Brain pericyte (primary cell): ENCODE results near the gene STRIP1.

Source experiments
- DNase-seq: peaks from one replicate; pipeline ENCODE4 v3.0.0-alpha.2; 2012; ENCODE audit warnings: low read depth, low spot score

Gene STRIP1, protein sequence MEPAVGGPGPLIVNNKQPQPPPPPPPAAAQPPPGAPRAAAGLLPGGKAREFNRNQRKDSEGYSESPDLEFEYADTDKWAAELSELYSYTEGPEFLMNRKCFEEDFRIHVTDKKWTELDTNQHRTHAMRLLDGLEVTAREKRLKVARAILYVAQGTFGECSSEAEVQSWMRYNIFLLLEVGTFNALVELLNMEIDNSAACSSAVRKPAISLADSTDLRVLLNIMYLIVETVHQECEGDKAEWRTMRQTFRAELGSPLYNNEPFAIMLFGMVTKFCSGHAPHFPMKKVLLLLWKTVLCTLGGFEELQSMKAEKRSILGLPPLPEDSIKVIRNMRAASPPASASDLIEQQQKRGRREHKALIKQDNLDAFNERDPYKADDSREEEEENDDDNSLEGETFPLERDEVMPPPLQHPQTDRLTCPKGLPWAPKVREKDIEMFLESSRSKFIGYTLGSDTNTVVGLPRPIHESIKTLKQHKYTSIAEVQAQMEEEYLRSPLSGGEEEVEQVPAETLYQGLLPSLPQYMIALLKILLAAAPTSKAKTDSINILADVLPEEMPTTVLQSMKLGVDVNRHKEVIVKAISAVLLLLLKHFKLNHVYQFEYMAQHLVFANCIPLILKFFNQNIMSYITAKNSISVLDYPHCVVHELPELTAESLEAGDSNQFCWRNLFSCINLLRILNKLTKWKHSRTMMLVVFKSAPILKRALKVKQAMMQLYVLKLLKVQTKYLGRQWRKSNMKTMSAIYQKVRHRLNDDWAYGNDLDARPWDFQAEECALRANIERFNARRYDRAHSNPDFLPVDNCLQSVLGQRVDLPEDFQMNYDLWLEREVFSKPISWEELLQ

DNA sequence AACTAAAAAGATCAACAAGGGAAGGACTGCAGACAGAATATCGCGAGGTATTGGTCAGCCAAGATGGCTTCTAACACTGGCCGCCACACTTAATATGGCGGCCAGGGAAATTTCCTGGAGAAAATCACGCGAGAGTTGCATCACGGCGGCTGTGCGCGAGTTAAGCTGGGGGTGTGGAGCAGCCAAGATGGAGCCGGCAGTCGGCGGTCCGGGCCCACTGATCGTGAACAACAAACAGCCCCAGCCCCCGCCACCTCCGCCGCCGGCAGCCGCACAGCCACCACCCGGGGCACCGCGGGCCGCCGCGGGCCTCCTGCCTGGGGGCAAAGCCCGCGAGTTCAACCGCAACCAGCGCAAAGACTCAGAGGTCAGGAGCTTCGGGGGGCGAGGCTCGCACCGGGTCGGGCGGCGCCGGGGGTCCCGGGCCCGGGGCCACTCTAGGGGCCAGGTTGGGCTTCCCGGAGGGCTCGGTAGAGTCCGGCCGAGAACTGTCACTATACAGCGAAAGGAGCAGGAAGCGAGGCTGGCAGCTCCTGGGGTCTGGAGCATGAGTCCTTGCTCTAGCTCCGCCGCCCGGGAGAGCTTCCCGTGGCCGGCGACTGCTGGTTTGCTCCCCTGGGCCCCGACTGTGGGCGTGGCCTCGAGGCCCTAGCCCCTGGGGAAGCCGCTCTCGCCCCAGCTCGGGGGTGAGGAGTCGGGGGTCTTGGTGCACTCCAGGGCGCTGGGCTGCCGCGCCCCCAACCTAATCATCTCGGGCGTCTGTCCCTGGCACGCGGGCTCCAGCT, at the start of gene STRIP1:
STRIP1 (plus strand) TSS at position 174 of the 785 bp plus-strand sequence; CDS start at position 188, 14 bp downstream.
- DNase-seq: peak; percentile 86

DNA sequence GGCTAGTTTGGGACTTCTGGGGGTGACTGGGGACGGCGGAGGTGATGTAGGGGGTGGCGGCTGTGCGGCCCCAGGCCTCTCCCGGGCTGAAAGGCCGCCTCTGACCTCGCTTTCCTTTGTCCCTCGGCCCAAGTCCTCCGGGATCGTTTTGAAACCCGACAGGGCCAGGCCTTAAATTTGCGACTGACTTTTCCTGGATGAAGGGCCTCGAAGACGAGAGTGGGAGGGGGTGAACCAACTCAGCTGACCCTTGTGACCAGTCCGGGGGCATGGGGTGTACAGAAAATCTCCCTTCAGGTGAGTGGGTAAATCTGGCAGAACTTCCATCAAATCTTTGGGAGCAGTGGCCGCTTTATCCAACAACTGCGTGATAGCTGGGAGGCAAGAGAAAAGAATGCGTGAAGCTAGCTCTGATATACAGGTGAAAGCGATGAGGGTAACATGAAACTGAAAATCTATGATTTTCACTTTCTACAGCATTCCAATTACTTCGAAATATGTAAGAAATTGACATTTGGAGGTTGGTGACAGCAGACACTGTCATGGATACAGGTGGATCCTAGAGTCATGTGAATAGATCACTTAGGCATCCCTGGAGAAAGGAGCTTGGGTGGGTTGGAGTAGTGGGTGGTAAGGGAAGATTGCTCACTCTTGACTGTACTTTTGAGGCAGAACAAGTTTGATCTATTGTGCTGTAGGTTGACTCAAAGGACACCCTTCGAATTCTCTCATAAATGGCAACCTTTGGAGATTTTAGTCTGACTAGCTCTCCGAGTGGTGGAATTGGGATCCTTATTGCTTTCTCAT, 49.0 kb upstream of the STRIP1 start:
- DNase-seq: no peak

DNA sequence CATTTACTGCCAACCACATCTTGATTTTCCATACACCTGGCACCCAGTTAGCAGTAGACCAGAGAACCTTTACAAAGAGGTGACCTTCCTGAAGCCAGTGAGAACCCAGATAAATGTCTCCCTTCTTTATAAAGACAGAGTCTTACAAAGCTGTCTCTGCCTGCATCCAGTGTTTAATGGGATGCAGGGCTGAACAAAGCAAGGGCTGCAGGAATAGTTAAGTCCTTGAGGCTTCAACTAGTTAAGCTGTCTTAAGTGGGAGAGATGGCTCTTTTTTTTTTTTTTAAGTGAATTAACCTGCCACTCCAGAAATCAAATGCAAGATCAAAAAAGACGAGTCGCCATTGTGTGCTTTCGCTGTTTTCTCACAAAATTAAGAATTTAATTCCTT, 48.4 kb upstream of the STRIP1 start:
- DNase-seq: no peak

DNA sequence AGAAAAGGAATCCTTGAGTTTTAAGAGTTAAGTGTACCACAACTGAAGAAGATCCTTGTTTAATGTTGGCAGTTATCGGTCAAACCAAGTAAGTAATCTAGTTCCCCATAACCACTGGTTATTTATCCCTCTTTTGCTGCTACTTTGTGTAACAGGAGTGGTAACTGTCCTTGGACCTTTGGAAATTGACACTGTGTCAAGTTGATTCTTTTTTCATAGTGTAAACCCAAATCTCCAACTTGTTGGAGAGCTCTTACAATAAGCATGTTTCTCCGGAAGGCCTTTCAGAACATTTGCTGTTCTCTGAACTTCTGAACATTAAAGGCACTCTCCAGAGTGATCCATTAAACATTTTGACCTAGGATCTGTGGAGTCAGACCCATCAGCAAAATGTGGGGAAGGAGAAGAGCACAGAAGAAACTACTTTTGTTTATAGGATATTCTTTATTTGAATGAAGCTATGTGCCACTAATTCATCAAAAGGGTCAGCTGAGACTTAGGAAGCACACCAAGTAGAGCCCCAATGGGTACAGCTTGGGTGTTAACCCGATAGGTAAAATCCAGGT, 46.0 kb upstream of the STRIP1 start:
- no peak for DNase-seq

DNA sequence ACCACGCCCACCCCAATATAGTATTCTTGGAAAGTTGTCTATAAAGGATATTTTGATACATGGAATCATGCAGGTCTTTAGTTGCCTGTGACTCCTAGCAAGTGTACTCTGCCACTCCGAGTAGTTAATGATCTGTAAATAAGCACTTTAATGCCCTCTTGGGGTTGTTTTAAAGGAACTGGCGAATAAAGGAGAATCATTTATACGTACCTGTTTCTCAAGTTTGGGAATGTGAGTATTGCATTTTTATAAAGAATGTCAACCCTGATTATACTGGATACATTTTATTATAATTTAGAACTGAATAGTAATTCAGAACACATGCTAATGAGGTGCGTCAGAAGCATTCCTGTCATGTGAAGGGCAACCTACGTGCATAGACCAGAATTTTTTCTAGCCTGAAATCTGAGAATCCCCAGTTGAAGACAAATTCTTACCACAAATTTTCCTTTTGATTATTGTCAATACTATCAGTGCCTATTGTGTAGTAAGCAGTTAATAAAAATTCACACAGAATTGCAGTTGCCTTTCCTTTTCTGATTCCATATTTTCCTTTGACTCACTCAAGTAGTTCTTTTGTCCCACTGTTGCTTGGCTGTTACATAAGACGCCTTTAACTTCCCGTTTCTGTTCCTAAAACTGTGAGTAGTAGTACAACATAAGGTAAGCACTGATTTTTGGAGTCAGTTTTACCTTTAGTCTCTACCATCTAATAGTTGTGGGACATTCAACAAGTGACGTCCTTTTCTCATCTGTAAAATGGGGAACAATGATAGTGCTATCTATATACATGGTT, 44.7 kb upstream of the STRIP1 start:
- DNase-seq: no peak

DNA sequence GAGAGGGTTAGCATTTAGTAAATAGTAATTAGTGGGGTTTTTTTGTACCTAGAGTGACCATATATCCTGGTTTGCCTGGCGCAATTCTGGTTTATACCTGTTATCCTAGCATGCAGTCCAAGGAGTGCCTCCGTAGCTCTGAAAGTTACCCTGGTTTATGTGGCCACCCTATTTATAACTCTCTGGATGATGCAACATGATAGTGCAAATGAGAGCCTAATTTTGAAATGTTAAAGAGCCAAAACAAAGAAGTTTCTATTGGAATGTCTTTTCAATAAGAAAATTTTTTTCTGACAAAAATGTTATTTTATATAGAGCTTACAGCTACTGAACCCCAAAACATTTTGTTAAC, 44.1 kb upstream of the STRIP1 start:
- no peak for DNase-seq

DNA sequence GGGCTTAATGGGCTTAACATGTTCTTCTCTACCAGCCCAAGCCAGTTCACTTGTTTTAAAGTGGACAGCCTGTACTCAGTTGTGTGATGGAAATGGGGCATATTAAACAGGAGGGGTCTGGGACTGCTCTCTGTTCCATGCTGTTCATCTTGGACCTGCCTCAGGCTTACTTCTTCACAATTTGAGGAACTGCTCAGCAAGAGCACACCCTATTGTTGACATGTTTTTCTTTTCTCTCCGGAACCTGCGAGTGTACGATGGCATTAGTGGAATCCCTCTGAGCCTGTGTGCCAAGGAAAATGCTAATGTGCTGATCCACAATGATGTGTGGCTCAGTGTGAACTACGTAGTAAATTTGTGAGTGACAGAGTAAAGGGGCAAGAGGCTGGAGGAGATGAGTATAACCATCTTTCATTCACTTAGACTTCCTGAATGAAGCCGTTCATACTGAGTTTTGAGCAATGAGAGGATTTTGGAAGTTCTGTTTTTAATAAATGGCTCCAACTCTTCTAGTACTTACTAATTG, 43.0 kb upstream of the STRIP1 start:
- DNase-seq: no peak

DNA sequence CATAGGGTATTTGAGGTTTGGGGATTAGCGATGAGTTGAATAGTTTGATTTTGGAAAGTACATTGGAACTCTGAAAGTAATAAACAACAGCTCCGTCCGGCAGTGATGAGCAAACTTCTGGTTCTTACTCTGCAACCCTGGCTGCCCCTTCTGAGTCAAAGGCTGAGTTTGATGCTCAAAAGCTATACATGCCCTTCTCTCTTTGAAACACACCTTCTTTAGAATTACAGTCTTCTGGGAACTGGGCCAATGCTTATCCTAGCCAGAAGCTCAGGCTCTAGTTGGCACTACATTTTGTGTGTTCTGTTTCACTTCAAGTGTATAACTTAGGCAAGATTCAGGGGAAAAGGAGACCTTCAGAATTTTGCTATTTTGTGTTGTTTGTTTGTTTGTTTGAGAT, 40.5 kb upstream of the STRIP1 start:
- DNase-seq: no peak

DNA sequence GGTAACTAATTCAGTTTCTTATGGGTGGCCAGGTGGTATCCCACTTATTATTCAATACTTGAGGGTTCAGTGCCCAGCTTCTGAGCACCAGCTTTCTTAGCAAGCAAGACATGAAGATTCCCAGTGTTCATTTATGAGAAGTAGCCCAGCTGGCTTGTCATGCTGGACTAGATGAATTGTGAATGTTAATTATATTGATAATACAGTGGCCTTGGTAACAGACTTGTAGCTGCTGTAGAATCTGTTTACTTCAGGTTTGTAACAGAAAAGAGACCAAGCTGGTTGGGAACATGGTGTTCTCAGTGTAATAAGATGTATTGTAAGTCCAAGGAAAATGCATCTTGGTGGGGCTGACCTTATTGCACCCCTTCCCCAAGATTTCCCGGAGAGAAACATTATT, 39.8 kb upstream of the STRIP1 start:
- DNase-seq: no peak

DNA sequence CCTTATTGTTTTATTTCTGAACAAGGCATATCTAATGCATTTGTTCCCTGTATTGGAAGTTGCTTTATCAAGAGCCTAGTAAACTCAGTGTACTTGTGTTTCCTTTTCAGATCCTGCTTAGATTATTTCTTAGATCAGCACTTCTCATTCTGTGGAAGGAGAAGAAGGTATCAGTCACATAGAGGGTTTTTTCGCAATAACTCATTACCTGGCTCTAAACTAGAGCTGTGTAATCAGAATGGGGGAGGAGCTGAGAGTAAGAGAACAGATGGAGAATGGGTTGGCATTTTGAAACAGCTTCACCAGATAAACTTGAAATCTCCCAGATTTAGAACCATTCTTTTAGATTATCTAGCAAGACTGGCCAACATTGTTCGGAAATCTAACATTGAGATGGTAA, 38.9 kb upstream of the STRIP1 start:
- DNase-seq: no peak

DNA sequence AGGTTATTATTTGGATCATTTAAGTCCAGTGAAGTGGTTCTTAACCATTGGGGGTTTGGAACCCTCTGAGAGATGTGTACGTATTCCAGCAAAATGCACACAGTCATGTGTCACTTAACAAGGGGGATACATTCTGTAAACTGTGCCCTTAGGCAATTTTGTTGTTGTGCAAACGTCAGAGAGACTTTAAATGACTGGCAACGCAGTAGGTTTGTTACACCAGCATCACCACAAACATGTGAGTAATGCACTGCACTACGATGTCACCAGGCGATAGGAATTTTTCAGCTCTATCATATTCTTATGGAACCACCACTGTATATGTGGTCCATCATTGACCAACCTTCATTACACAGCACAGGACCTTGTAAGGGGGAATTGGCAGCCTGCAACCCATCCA, 37.9 kb upstream of the STRIP1 start:
- DNase-seq: no peak

DNA sequence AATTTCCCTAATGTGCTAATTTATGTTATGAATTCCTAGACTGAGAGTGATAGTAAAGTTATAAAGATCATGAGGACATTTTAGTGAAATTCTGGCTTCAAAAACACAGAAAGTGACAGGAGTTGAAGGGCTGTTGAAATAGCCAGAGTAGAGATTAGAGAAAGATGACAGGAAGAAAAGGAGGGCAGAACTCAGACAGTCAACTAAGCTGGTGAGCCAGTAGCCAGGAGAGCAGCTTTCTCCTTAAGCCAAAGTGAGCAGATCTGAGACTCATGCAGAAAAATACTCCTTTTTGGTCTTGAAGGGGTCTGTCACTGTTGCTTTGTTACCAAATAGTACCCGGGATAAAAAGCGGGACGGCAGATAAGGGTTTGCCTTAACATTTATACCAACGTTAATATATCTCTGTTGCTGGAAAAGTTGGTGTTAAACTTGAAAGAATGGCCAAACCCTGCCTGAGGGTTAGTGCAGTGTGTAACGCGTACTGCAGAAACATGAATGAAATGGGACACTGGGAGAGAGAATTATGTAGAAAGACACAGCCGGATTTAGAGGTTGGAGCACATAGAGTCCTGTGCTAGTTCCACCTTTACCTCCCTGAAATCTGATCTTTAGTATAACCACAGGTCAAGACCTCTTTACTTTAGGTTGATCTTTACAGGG, 37.1 kb upstream of the STRIP1 start:
- DNase-seq: no peak

DNA sequence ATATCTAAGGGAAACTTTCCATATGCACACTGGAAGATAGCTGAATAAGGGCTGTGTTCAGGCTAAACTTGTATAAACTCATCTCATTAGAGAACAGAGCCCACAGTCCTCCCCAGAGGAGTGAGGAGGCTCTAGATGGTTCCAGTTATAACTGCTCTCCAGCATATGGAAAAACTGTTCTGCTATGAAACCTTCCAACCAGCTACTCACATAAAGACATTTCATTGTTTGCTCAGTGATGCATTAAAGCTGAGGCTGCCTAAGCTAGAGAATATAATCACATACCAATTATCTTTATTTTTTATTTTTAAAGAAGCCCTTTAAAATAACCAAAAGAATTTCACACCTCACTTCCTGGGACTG, 36.6 kb upstream of the STRIP1 start:
- DNase-seq: no peak

DNA sequence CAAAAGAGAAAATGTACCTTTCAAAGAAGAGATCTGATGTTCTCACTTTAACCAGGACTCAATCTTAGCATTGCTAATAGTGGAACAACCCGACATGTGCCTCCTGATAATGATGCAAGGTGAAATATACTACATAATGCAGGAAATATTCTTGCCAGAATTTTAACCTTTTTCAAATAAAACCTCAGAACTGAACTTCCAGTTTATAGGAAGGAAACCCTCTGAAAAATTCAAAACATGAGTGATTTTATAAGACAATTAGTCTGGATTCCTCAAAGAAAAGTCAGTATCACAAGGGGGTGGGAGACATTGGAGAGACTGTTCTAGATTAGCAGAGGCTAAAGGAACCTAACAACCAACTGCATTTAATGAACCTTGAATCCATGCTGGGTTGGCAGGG, 31.7 kb upstream of the STRIP1 start:
- DNase-seq: no peak

DNA sequence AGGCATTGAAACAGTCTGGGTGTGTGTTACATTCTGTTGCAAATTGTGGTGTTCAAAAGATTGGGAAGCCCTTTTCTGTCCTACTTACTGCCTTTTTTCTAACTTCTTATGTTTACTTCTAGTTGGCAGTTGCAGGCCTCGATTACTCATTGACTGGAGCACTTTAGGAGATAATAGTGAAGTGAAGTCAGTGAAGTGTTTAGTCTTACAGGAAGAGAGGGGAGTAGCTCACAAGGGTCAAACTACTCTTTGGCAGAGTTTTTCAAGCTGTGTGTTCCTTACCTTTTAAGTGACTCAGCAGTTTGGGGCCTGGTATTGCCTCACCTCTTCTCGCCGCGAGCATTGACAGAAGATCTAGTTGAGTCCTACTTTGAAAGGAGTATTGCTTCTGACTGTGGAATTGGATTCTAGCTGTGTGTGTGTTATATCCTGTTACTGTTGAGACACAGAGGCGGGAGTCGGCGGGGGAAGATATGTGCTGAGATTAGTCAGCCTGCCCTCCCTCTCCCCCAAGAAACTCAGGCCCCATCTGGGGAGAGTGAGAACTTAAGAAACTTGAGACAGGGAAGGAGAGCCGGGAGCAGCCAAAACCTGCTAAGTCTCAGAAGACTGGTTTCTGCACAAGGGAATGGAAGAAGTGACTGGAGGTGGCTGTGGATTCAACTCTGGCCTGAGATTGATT, 30.5 kb upstream of the STRIP1 start:
- DNase-seq: peak; percentile 92

DNA sequence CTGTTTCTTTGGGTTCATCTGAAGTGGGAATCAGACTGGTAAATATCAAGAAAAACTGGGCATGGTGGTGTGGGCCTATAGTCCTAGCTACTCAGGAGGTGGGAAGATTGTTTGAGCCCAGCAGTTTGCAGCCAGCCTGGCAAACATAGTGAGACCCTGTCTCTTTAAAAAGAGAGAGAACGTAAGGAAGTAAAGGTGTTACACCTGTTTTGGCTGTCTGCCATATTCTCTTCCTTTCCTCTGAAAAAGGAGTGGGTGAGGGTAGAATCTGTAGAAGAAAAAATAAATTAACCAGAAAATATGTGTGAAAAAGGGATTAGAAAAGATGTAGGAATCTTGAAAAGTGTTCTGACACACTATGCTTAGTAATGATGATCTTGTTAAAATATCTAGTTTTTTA, 29.8 kb upstream of the STRIP1 start:
- DNase-seq: no peak

DNA sequence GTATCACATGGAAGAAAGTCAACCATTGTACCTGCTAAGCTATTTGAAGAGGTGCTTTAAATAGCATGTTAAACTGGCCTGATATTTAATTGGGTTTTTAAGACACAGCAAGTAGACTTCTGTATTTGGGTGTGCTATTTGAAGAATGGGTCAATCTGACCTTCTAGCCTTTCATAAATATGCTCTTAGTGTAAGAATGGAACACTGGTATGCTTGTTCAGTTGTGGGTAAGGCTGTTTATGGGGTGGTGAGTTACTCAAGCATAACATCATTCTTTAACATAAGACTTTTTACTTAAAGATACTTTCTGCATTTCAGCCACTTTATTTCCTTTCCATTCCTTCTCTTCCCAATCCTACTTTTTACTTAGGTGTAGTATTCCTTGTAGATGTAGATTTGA, 28.5 kb upstream of the STRIP1 start:
- DNase-seq: no peak

DNA sequence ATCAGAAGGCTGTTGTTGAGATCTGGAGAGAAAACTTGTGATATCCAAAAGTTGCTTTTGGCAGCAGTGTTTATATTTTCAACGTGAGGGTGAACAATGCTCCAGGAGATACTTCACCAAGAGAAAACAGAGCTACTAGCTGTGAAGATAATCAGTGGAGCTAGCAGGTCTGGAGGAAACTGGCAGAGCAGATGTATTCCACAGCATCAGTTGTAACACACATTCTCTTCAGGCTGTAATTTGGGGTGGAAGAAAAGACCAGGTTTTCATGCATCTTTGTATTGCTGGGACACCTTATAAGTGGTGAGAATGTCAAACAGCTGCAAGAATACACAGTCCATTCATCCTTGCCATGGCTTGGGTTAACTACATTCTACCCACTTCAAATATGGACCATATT, 27.9 kb upstream of the STRIP1 start:
- no peak for DNase-seq
